ENCODE results near the gene C6orf89.

- TF ChIP-seq CTCF (IDR thresholded peaks at IDR 0.05; ENCODE audit: low read length) (no peak), EZH2 (IDR thresholded peaks at IDR 0.05; ENCODE audit: borderline replicate concordance, low read length) (no peak)
Observed at GRCh38 chr6:36940027-36940426, 54.3 kb downstream of the C6orf89 start.

All from OCI-LY1 (cell line).